GM10248 (cell line): ENCODE results near the gene MMD.

Experiments used
- CTCF ChIA-PET: fragments of 300-600 bp; sonication (Branson Sonifier 250); formaldehyde crosslinking; extraction: SDS; loops from one replicate; lab custom pipeline; 2021; ENCODE audit warnings: antibody characterized with exemption; lab: Yijun Ruan, JAX
- POLR2A ChIA-PET: fragments of 350-650 bp; sonication (Branson Sonifier 250); formaldehyde crosslinking; extraction: SDS; loops from one replicate; lab custom pipeline; 2020; ENCODE audit warnings: antibody characterized with exemption; lab: Yijun Ruan, JAX
- DNase-seq: peaks from one replicate; pipeline ENCODE4 v3.0.0; 2012; ENCODE audit errors: extremely low spot score
- TF ChIP-seq, protein P1 (sequence below): IDR thresholded peaks from 2 replicates; pipeline ENCODE4 v1.5.1; 2012; ENCODE audit warnings: mild to moderate bottlenecking, low read depth; ENCODE audit errors: extremely low read depth, missing control alignments, control extremely low read depth

The MMD gene

GRCh38 chr17:55458287-55458900 is 36.8 kb upstream of the MMD start:
- POLR2A ChIA-PET, result no interaction called here
- TF ChIP-seq, protein P1, sequence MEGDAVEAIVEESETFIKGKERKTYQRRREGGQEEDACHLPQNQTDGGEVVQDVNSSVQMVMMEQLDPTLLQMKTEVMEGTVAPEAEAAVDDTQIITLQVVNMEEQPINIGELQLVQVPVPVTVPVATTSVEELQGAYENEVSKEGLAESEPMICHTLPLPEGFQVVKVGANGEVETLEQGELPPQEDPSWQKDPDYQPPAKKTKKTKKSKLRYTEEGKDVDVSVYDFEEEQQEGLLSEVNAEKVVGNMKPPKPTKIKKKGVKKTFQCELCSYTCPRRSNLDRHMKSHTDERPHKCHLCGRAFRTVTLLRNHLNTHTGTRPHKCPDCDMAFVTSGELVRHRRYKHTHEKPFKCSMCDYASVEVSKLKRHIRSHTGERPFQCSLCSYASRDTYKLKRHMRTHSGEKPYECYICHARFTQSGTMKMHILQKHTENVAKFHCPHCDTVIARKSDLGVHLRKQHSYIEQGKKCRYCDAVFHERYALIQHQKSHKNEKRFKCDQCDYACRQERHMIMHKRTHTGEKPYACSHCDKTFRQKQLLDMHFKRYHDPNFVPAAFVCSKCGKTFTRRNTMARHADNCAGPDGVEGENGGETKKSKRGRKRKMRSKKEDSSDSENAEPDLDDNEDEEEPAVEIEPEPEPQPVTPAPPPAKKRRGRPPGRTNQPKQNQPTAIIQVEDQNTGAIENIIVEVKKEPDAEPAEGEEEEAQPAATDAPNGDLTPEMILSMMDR, result no peak
- no peak for DNase-seq
- CTCF ChIA-PET, result interaction anchor here (0.8 kb wide), 1 partner anchor 56 kb away, joined by 4 read pairs; no protein-coding TSS in a partner anchor

GRCh38 chr17:55456307-55457240 is 34.9 kb upstream of the MMD start:
- TF ChIP-seq, protein P1, result no peak
- no peak for DNase-seq
- POLR2A ChIA-PET, result no interaction called here
- CTCF ChIA-PET, result interaction anchor here (0.9 kb wide), 1 partner anchor 9 kb away, joined by 3 read pairs; no protein-coding TSS in a partner anchor

DNA sequence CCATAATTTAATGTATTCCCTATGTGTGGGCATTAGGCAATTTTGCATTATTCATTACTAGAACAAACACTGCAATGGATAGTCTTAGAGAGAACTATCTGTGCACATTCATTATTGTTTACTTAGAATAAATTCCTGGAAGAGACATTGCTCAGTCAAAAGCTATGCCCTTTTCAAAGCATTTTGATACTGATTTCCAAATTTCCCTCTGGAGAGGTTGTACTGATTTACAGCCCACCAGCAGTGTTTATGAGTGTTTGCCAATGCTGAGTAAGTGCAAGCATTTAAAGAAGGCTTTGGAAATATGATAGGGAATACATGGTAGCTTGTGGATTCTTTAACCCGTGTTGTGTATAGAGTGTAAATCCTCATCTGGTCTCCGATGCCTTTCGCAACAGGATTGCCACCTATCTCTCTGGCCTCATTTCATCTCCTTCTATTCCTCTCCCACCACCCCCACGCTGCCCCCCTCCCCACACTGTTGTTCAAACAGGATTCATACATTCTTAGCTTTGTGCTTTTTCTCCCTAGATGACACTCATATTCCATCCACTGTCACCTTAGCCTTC is 33.4 kb upstream of the MMD start:
- ChIA-PET POLR2A (no interaction called here), CTCF (no interaction called here)
- TF ChIP-seq, protein P1, result no peak
- DNase-seq, result no peak

- TF ChIP-seq, protein P1, result no peak
- ChIA-PET CTCF (no interaction called here), POLR2A (no interaction called here)
- DNase-seq, result no peak
Measured at GRCh38 chr17:55453839-55454557, 32.4 kb upstream of the MMD start.

- POLR2A ChIA-PET, result interaction anchor here (0.6 kb wide), 2 partner anchors 12 to 1461 kb away, joined by 4 to 5 read pairs; partner anchors contain the start of gene TRIM25
Measured at GRCh38 chr17:55452139-55452790, 30.6 kb upstream of the MMD start.

More at GRCh38 chr17:55452139-55452790, 30.6 kb upstream of the MMD start:
- no peak for DNase-seq
- TF ChIP-seq, protein P1, result no peak
- CTCF ChIA-PET, result interaction anchor here (1.6 kb wide), 1 partner anchor 10 kb away, joined by 6 read pairs; no protein-coding TSS in a partner anchor
